NOMO-1 treated with DMSO at 0.1 percent for 48 hours (cell line): Measurements from ENCODE around the gene EPHA6.
"Not testable (repeated sequence)": the region's sequence is repeated elsewhere in the genome, so short reads cannot be mapped to it uniquely, and the experiment has no call there.

Experiments
- DNase-seq: peaks from one replicate; lab custom pipeline; 2025; ENCODE audit not compliant: unreplicated experiment; lab: John Stamatoyannopoulos, UW

The EPHA6 gene

DNA sequence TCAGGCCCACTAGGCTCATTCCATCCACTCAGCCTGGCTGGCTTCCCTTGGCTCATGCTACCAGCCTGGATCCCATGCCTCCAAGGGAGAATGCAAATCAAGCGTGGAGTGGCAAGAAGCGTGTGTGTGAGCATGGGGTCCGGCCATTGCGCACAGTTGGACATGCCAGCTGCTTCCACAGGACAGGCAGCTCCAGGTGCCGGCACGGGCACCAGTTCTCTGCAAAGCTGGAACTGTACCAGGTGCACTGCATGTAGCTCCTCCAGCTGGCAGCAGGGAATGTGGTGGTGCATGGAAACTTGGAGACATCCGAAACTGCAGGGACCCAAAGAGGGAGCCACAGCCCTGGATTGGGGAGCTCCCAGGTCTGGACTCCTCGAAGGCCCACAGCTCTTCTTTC is 449.8 kb downstream of the EPHA6 start:
- DNase-seq, result no peak

DNA sequence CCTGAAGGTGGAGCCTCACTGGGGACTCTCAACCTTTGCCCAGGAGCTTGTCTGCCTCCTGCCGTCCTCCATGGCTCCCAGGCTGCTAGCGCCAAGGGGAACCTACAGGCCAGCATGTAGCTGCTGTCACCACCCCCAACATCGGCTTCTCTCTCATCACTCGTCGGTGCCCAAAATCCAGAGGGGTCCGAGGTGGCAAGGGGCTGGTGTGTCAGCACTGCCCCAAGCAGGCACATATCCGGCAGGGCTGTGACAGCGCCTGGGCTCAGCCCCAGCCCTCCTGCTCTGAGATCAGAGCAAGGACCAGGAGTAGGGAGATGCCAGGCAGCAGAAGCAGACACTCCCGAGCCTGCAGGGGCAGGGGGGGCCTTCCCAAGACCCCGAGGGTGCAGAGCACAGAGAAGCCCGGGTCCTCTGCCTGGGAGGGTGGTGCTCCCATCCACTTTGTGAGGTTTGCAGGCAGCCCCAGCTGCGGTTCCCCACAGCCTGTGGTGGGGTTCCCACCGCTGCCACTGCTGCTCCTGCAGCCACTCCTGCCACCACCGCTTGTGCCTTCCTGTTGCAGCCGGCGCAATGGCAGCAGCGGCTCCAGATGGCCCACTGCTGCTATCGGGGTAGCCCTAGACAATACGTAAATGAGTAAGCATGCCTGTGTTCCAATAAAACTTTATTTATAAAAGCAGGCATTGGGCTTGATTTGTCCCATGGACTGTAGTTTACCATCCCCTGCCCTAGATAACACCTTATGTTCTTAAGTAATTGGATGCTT is 451.0 kb downstream of the EPHA6 start:
- DNase-seq, result no peak

DNA sequence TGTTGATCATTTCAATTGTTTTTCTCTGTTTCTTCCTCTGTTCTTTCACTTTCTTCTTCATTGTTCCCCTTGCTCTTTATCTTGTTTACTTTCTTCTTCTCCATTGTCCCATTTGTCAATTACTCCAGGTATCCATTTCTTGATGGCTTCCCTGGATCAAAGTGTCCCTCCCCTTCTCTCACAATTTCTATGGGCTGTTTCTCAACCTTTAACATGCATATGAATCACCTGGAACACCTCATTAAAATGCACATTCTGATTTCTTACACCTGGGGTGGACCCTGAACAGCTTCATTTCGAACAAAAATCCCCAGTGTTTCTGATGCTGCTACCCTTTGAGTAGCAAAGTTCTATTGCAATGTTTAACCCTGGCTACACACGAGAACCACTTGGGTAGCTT is 454.8 kb downstream of the EPHA6 start:
- DNase-seq, result no peak

DNA sequence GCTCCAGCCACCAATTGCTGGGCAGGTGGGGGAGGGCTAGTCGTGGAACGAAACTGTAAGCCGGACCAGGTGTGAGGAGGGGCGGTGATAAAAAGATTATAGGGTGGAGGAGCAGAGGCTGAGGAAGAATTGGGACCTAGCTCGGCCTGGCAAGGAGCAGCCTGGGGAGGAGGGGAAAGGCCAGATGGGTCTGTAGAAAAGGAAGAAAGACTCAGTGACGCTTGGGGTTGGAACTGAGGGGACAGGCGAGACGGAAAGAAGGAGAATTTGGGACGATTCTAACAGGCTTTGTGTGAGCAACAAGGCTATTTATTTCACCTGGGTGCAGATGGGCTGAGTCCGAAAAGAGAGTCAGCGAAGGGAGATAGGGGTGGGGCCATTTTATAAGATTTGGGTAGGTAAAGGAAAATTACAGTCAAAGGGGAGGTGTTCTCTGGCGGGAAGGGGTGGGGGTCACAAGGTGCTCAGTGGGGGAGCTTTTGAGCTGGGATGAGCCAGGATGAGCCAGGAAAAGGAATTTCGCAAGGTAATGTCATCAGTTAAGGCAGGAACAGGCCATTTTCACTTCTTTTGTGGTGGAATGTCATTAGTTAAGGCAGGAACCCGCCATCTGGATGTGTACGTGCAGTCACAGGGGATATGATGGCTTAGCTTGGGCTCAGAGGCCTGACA is 462.6 kb downstream of the EPHA6 start:
- DNase-seq, result not testable (repeated sequence)

DNA sequence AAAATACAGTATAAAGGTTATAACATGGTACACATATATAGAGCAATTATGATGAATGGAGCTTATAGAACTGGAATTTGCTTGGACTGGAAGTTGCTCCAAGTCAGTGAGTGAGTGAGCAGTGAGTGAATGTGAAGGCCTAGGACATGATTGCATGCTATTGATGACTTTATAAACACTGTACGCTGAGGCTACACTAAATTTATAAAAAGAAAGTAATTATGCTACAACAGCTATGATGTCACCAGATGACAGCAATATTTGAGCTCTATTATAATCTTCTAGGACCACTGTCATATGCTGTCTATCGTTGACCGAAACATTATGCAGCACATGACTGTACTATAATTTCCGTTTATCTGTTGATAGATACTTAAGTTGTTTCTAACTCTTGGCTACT is 463.3 kb downstream of the EPHA6 start:
- DNase-seq, result no peak

DNA sequence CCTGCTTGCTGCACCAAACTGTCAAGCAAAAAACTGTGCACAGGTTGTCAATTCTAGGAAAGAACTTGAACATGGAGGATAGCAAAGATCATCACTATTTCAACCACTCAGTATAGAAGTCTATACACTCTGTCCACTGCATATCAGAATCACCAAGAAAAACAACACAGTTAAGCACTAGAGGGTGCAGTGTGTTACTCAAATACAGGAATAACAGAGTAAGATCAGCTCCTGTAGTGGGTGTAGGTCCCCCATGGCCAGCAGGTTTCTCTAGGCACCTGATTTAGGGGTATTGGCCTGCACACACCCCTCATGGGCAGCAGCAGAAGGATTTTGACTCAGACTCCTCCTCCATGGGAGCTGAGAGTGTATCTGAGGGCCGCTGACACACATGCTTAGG is 464.1 kb downstream of the EPHA6 start:
- DNase-seq, result no peak

DNA sequence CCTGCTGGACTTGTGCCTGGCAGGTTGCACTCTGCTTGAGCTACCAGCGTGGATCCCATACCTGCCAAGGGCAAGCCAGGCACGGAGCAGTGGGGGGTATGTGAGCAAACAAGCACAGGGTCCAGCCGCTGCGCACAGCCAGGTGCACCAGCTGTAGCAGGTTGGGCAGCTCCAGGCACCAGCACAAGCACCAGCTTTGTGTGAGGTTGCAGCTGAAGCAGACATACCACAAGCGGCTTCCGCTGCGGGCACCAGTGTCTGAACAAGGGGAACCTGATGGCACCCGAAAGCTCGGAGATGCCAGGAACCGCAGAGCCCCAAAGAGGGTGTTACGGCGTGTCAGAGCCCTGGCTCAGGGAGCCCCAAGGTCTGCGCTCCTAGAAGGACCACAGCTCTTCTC is 477.5 kb downstream of the EPHA6 start:
- no peak for DNase-seq

DNA sequence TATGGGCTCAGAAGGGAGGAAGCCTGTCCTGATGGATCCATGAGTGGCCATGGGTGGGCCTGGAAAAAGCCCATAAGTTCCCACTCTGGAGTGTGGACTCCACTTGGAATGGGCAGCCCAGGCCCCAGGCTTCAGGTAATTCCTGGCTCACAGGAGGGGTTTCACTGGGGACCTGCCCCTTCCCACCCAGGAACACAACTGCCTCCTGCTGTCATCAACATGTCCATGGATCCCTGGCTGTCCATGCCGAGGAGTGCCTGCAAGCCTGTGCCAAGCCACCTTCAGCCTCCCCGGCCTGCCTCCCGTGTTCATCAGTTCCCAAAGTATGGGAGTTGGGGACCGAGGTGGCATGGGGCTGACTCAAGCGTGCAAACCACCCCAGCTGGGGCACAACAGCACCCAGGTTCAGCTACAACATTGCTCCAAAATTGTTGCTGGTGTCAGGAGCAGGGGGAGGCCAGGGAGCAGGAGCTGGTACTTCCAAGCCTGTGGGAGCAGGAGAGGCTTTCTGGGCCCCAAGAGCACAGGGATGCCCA is 479.3 kb downstream of the EPHA6 start:
- no peak for DNase-seq

DNA sequence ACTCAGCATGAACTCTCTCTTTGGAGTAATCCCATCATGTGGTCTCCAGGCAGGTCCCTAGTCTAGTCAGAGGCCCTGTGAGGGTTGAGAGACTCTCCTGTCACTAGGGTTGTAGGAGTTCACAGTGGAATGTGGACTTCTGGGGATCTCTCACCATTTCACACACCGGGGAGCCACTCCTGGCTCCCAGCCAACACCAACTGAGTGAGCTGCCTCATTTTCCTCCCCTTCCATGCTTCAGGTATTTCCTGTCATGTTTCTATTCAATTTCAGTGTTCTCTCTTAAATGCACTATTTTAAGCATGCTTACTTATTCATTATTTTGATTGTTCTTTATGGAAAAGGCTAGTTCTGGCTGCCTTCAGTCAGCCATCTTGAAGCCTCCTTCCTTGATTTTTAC is 482.6 kb downstream of the EPHA6 start:
- no peak for DNase-seq

DNA sequence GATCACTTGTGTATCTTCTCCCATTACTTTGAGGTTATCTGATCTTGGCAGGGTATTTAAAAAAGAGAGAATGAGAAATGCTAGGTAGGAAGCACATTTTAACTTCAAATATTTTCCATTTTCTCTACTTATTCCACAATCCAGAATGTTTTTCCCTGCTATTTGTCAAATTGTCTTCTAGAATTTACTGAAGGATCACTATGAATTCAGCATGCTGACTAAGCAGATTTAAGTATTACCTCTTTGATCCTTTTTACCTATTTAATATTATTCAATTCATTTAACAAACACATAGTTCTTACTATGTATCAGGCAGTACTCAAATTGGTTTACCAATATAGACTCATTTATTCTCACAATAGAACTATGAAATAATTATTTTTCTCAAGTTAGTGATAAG is 486.7 kb downstream of the EPHA6 start:
- DNase-seq, result no peak

DNA sequence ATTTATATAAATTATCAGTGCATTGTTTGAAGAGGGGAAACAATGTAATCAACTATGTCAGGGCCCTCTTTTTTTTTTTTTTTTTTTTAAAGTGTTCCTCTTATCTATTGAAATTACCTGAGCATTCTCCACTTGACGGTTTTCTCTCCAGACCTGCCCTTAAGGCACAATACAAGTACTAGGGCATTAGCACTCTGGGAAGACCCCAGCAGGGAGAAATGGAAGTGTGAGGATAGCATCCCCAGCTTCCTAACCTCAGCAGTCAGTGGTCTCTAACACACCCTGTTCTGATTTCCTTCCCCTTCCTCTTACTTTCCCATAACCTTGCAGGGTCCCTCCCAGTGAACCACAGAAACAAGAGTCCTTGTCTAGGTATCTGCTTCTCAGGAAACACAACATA is 491.8 kb downstream of the EPHA6 start:
- DNase-seq, result no peak

DNA sequence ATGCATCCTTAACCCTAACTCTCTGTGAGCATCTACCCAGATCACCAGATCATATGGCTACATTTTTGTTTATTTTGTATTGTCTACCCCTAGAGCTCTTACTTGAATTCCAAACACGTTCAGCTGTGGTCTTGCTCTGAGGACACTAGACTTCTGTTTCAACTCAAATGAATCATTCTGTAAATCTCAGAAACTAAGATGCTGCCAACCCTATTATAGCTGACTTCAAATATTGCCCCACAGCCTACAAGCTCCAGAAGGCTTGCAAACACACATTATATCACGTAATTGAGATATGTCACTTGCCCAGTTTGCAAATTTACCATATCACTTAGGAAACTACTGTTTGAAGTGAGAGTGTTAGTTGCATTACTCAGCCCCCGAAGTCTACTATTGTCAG is 524.0 kb downstream of the EPHA6 start:
- DNase-seq, result no peak

DNA sequence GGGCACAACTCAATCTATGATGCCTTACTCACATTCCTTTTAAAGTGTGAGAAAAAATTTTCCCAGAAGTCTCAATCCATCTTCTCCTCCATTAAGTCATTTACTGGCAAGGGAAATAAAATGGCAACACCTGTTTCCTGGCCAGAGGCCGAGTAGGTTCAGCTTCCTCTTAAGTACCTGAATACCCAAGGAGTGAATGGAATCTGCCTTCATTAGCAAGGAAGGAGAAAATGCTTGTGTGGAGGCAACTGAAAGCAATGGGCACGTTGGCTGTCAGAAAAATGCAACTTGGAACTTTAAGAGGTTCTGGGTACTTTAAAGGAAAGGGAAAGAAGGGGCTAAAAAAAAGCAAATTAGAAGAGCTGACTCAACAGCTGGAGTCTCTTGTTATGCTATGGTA is 526.5 kb downstream of the EPHA6 start:
- no peak for DNase-seq

DNA sequence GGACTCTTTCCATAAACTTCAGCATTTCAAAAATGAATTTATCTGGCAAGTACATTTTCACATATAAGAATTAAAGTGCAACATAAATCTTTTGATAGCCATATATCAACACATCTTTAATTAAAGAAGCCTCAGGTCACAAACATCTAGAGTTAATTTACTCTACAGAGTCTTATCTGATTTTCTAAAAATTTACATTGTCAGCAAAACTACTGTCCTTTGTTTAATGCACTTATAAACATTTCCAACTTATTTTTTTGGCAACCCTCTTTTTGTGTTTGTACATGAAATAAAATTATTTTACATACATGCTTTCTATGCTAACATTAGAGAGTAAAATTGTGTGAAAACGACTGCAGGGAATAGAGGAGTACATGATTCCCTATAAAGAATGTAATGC is 533.4 kb downstream of the EPHA6 start:
- DNase-seq, result no peak

DNA sequence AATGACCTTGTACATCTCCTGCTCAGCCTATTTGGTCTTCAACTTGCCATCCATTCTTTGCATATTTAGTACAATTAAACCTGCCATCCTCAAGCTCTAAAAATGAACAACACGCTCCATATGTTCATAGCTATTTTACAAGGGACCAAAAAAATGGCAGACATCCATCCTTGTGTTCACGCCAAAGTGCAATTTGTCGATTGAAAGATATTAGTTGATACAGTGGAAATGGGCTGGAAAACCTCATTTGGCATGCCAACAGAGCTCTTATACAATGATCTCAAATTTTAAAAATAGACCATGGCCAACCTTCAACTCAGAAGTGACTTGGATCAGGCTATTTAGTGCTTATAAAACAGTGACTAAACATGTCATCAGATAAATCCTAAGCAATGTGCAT is 536.6 kb downstream of the EPHA6 start:
- DNase-seq, result no peak

DNA sequence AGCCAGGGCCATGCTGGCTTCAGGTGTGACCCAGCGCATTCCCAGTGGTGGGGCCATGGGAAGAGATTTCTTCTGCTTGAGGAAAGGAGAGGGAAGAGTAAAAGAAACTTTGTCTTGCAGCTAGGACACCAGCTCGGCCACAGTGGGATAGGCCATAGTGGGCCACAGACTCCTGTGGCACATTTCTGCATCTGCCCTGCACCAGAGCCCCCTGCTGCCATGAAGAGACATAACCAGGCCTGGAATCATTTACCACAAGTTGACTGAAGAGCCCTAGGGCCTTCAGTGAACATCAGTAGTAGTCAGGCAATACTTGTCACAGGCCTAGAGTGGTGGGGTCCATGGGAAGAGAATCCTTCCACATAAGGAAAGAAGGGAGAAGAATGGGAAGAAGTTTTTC is 538.8 kb downstream of the EPHA6 start:
- DNase-seq, result no peak

DNA sequence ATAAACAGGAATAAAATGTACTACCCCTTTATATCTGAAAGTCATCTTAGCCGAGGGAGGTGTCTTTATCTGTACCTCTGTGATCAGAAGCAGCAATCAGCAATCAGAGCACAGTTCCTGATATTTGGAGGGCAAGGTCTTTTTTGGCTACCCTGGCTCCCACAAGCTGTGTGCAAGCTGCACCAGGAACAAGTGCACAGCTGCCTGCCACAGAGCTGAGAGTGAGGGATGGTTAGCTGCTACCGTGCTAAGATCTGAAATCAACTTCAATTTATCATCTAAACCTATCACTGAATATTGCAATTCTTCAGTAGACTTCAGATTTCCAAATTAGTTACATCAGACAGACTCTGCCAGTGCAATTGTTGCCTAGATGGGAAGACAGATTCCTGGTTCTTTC is 545.6 kb downstream of the EPHA6 start:
- no peak for DNase-seq

DNA sequence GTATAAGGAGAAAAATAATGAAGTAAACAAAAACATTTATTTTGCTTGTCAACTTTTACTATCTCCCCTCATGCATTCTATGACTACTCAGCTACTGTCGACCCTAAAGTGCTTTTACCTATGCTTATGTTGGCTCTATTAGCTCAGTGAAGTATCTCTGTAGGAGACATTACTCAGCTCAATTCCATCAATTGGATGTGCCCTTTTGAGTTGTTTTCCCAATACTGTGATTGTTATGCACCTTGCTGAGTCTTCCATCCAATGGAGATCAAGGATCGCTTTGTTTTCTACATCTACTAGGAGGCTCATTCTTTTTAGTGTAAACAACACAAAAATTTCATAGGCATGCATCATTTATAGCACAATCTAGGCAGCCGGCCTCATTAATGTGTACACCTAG is 546.4 kb downstream of the EPHA6 start:
- no peak for DNase-seq

DNA sequence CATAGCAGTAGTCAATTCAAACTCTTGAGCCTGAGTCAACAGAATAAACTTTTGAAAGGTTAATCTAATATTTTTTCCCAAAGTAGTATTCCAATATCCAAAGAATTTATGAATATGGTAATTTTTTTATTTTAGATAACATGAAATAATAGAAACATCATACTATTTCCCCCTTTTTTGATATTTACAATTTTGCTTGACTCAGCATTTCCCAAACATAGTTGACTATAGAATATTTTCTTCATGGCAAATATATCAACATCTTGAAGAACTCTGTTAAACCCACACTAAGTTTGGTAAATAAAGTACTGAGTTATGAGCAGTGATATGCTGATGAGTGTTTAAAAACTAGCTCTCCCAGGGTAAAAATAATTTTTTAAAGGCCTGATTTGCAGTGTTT is 570.2 kb downstream of the EPHA6 start:
- no peak for DNase-seq

DNA sequence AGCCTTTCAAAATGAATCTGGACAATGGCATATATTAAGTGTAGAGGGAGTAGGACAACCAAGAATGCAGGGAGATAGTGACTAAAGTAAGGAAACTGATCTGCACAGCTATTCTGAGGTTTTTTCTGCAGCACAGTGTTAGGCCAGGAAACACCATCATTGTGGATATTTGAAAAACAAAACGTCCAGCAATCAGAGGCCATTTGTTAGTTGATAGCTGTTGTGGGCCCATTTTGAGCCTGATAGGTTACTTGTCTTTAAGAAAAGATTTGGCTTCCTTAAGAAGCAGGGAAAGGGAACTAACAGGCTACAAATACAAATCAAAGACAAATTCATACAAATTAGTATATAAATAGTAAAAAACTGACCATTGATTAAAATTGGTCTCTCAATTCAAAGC is 574.4 kb downstream of the EPHA6 start:
- DNase-seq, result no peak

DNA sequence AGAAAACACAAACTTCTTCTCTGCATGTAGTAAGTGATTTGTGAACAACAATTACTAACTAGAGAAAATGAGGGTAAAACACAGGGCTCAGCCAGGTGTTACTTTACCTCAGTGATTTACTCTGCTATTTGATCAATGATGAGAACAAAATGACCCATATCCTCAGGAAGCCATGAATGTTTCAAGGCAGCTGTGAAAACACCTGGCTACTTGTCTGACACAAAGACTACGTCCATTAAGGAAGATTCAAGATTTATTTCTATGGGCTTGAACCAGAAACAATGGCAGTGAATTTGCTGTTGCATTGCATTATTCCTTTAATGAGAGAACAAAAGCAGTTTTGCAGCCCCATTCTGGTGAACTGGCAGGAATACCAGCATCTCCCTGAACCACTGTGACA is 575.5 kb downstream of the EPHA6 start:
- DNase-seq, result no peak

DNA sequence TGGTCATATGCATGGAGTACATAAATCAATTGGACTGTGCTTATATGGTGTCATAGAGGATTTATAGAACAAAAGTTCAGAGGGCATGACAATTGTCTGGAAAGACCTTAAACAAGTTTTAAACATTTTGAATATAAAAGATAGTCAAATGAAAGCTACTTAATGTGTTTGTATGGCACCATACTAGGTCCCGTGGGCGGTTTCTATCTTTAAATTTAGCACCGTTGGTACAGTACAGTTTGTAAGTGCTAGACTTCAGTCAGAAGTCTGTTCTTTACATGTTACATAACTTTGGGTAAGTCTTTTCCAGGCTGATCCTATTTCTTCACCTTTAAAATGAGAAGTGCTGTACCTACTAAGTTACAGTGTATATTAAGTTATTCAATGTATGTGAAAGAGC is 576.8 kb downstream of the EPHA6 start:
- no peak for DNase-seq

DNA sequence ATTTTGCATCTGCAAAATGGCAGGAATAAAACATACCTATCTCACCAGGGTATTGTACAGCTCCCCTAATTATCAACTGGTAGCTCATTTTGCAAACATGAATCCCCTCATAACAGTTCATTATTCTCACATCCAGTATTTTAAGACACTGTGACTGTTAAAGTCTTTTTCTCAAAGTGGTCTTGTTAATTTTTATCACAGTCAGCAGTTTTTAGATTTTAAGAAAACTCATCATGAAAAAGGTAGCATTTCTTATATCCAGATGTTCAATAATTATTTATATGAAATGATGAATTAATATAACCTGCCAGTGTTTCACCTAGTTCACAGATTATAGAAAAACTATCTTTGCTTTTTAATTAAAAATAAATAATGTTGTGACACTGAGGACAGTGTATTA is 595.2 kb downstream of the EPHA6 start:
- no peak for DNase-seq
